H1 (cell line): ENCODE measurements around the gene CSNK1G3. TPM values are rescaled to one million over a fixed set of nuclear protein-coding genes. Genes with fewer than 3 reads are reported as not detected.

Experiments
- CTBP2 ChIP-seq: IDR thresholded peaks from 2 replicates; pipeline ENCODE4 v1.7.0; 2011; ENCODE audit warnings: borderline replicate concordance, mild to moderate bottlenecking, moderate library complexity, mixed read lengths, low read length; ENCODE audit not compliant: insufficient read depth, insufficient read length
- KDM5A ChIP-seq: fragments of 200-600 bp; IDR thresholded peaks from 2 replicates; pipeline ENCODE4 v1.7.1; 2012; ENCODE audit warnings: mild to moderate bottlenecking, low read length, inconsistent platforms, mixed read lengths
- SRF ChIP-seq: IDR thresholded peaks from 2 replicates; pipeline ENCODE4 v1.6.1; 2011; ENCODE audit warnings: mild to moderate bottlenecking, low read depth, low read length, moderate library complexity
- polyA plus RNA-seq, 7 experiments: library from polyadenylated mRNA; depleted of rRNA in 3 of 7; stranded (reverse) in 5 of 7; unstranded in 2 of 7; fragments of >200 nt in 5 of 7; fragments of 200-250 nt in 2 of 7; gene quantifications; 1 replicate in 5 of 7; 2 replicates in 1 of 7; 4 replicates in 1 of 7; pipeline versions ENCODE4 v1.2.1 to v1.2.3, GENCODE V29; 2011 to 2013; ENCODE audit warnings: missing spikeins in 2 of 7, mixed read lengths in 2 of 7
- total RNA-seq: library from RNA; stranded (reverse); fragmentation: NEBNext Ultra II Directional; extraction: Animal tissue kit (Norgen Biotek cat#: 25700); gene quantifications from 2 replicates; pipeline ENCODE4 v1.2.1, GENCODE V29; 2021
- TF ChIP-seq, protein P1 (sequence below), 3 experiments: IDR thresholded peaks; 1 replicate in 2 of 3; 2 replicates in 1 of 3; pipeline versions ENCODE4 v1.5.1 to v1.6.1; 2011; ENCODE audit warnings: low read length in 3 of 3, mild to moderate bottlenecking in 3 of 3, inconsistent platforms in 2 of 3, low read depth in 1 of 3, moderate library complexity in 1 of 3; ENCODE audit not compliant: insufficient read depth in 1 of 3; ENCODE audit errors: control extremely low read depth in 1 of 3
- TF ChIP-seq, protein P2 (sequence below): IDR thresholded peaks from 2 replicates; pipeline ENCODE4 v1.6.1; 2011; ENCODE audit warnings: low read length, improper control_type of control experiment

Gene CSNK1G3
- total and polyA plus RNA-seq, 2 of the 8 experiments (the other 6 are each of a cell fraction or from before 2014, with no cell fraction given), result 10.6 to 58.9 TPM

DNA sequence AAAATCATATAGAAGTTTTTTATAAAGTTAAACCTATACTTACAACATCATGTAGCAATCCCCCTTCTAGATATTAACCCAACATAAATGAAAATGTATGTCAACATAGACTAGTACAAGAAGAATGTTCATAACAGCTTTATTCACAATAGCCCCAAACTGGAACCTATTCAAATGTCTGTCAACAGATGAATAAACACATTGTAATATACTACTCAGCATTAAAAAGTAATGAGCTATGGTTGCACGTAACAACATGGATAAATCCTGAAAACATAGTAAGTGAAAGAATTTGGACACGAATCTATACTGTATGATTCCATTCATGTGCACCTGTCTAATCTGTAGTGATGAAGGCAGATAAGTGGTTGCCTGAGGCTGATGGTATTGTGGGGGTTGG is 73.9 kb downstream of the CSNK1G3 start (continued):
- TF ChIP-seq CTBP2 (no peak), KDM5A (no peak), SRF (no peak)
- TF ChIP-seq, protein P1, sequence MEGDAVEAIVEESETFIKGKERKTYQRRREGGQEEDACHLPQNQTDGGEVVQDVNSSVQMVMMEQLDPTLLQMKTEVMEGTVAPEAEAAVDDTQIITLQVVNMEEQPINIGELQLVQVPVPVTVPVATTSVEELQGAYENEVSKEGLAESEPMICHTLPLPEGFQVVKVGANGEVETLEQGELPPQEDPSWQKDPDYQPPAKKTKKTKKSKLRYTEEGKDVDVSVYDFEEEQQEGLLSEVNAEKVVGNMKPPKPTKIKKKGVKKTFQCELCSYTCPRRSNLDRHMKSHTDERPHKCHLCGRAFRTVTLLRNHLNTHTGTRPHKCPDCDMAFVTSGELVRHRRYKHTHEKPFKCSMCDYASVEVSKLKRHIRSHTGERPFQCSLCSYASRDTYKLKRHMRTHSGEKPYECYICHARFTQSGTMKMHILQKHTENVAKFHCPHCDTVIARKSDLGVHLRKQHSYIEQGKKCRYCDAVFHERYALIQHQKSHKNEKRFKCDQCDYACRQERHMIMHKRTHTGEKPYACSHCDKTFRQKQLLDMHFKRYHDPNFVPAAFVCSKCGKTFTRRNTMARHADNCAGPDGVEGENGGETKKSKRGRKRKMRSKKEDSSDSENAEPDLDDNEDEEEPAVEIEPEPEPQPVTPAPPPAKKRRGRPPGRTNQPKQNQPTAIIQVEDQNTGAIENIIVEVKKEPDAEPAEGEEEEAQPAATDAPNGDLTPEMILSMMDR (IDR thresholded peaks at IDR 0.05; ENCODE audit: control extremely low read depth in 1 of 3, insufficient read depth in 1 of 3, low read depth in 1 of 3, low read length in 3 of 3), result no peak
- TF ChIP-seq, protein P2, sequence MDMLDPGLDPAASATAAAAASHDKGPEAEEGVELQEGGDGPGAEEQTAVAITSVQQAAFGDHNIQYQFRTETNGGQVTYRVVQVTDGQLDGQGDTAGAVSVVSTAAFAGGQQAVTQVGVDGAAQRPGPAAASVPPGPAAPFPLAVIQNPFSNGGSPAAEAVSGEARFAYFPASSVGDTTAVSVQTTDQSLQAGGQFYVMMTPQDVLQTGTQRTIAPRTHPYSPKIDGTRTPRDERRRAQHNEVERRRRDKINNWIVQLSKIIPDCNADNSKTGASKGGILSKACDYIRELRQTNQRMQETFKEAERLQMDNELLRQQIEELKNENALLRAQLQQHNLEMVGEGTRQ, result no peak
